Esophagus muscularis mucosa (tissue), 3 donors: Measurements from ENCODE around the gene CLN5.

ENCODE experiments used
- CTCF ChIP-seq, 3 experiments: fragments of 200-600 bp in 2 of 3; fragments of 450-650 bp in 1 of 3; sonication (generic) in 2 of 3; IDR thresholded peaks; one replicate each; pipeline ENCODE4 v1.5.1; 2017 to 2019; ENCODE audit warnings: antibody characterized with exemption in 3 of 3, mild to moderate bottlenecking in 2 of 3, moderate library complexity in 1 of 3
- POLR2AphosphoS5 ChIP-seq, 2 donors: sonication (generic); formaldehyde crosslinking; IDR thresholded peaks; one replicate each; pipeline ENCODE4 v1.6.1; 2017; ENCODE audit warnings: antibody characterized with exemption in 2 of 2

- TF ChIP-seq POLR2AphosphoS5 (IDR thresholded peaks at IDR 0.05) (peak; percentile 69 to 84), CTCF (IDR thresholded peaks at IDR 0.05) (no peak)
These were observed 35.2 kb downstream of the CLN5 start, which contains the start of gene FBXL3 for GRCh38 chr13:77026861-77027621.
